ENCODE measurements around the gene PTGFRN.

PTGFRN gene

GRCh38 chr1:117015724-117016123 lies 106.0 kb downstream of the PTGFRN start:
- H3K36me3 ChIP-seq (ENCODE audit: insufficient read depth, low read depth, low read length): no peaks in the 10 kb centered on the region
- no peak overlapping the region for H3K27ac ChIP-seq (ENCODE audit: low read length)

GRCh38 chr1:117017062-117017461 lies 107.3 kb downstream of the PTGFRN start:
- Histone ChIP-seq H3K27ac (ENCODE audit: low read length) (no peak overlapping the region), H3K27me3 (ENCODE audit: insufficient read depth, low read length) (no peaks in the 10 kb centered on the region), H3K4me3 (ENCODE audit: low read length) (no peak overlapping the region), H3K36me3 (ENCODE audit: insufficient read depth, low read depth, low read length) (no peaks in the 10 kb centered on the region), H3K9me3 (ENCODE audit: insufficient read depth, low read depth, low read length) (no peaks in the 10 kb centered on the region), H3K4me1 (ENCODE audit: insufficient read depth, low read length) (peaks cover 5% of the 10 kb centered on the region; the same call in 1 of the 2 replicates), H3K9ac (ENCODE audit: low read depth, low read length) (no peak overlapping the region)

More at GRCh38 chr1:117015724-117016123, 106.0 kb downstream of the PTGFRN start:
- Histone ChIP-seq H3K9ac (ENCODE audit: low read depth, low read length) (no peak overlapping the region), H3K27me3 (ENCODE audit: insufficient read depth, low read length) (no peaks in the 10 kb centered on the region), H3K4me1 (ENCODE audit: insufficient read depth, low read length) (peaks cover 5% of the 10 kb centered on the region), H3K9me3 (ENCODE audit: insufficient read depth, low read depth, low read length) (no peaks in the 10 kb centered on the region), H3K4me3 (ENCODE audit: low read length) (no peak overlapping the region)

GRCh38 chr1:117017648-117018047 lies 107.9 kb downstream of the PTGFRN start:
- no peak overlapping the region for H3K4me3 ChIP-seq (ENCODE audit: low read length)
- no peaks in the 10 kb centered on the region for H3K9me3 ChIP-seq (ENCODE audit: insufficient read depth, low read depth, low read length)
- no peak overlapping the region for H3K9ac ChIP-seq (ENCODE audit: low read depth, low read length)
- no peaks in the 10 kb centered on the region for H3K36me3 ChIP-seq (ENCODE audit: insufficient read depth, low read depth, low read length)
- no peaks in the 10 kb centered on the region for H3K27me3 ChIP-seq (ENCODE audit: insufficient read depth, low read length)
- peaks cover 5% of the 10 kb centered on the region; the same call in 1 of the 2 replicates for H3K4me1 ChIP-seq (ENCODE audit: insufficient read depth, low read length)
- no peak overlapping the region for H3K27ac ChIP-seq (ENCODE audit: low read length)

GRCh38 chr1:117020526-117021156 lies 110.9 kb downstream of the PTGFRN start:
- Histone ChIP-seq H3K9me3 (ENCODE audit: insufficient read depth, low read depth, low read length) (no peaks in the 10 kb centered on the region), H3K9ac (ENCODE audit: low read depth, low read length) (no peak overlapping the region), H3K27me3 (ENCODE audit: insufficient read depth, low read length) (no peaks in the 10 kb centered on the region), H3K36me3 (ENCODE audit: insufficient read depth, low read depth, low read length) (no peaks in the 10 kb centered on the region), H3K4me1 (ENCODE audit: insufficient read depth, low read length) (peaks cover 2% of the 10 kb centered on the region; the same call in 1 of the 2 replicates), H3K27ac (ENCODE audit: low read length) (no peak overlapping the region), H3K4me3 (ENCODE audit: low read length) (no peak overlapping the region)

GRCh38 chr1:117022114-117022513 lies 112.4 kb downstream of the PTGFRN start:
- Histone ChIP-seq H3K4me3 (ENCODE audit: low read length) (no peak overlapping the region), H3K36me3 (ENCODE audit: insufficient read depth, low read depth, low read length) (no peaks in the 10 kb centered on the region), H3K9me3 (ENCODE audit: insufficient read depth, low read depth, low read length) (no peaks in the 10 kb centered on the region), H3K4me1 (ENCODE audit: insufficient read depth, low read length) (no peaks in the 10 kb centered on the region), H3K27me3 (ENCODE audit: insufficient read depth, low read length) (no peaks in the 10 kb centered on the region), H3K27ac (ENCODE audit: low read length) (no peak overlapping the region), H3K9ac (ENCODE audit: low read depth, low read length) (no peak overlapping the region)

- no peak overlapping the region for H3K27ac ChIP-seq (ENCODE audit: low read length)
- no peaks in the 10 kb centered on the region for H3K36me3 ChIP-seq (ENCODE audit: insufficient read depth, low read depth, low read length)
- H3K9ac ChIP-seq (ENCODE audit: low read depth, low read length): no peak overlapping the region
- H3K27me3 ChIP-seq (ENCODE audit: insufficient read depth, low read length): no peaks in the 10 kb centered on the region
- H3K4me1 ChIP-seq (ENCODE audit: insufficient read depth, low read length): no peaks in the 10 kb centered on the region
- no peaks in the 10 kb centered on the region for H3K9me3 ChIP-seq (ENCODE audit: insufficient read depth, low read depth, low read length)
- no peak overlapping the region for H3K4me3 ChIP-seq (ENCODE audit: low read length)
These were observed 115.9 kb downstream of the PTGFRN start for GRCh38 chr1:117025568-117025967.

- no peaks in the 10 kb centered on the region for H3K27me3 ChIP-seq (ENCODE audit: insufficient read depth, low read length)
- no peak overlapping the region for H3K27ac ChIP-seq (ENCODE audit: low read length)
- H3K9ac ChIP-seq (ENCODE audit: low read depth, low read length): no peak overlapping the region
- no peaks in the 10 kb centered on the region for H3K9me3 ChIP-seq (ENCODE audit: insufficient read depth, low read depth, low read length)
- no peaks in the 10 kb centered on the region for H3K36me3 ChIP-seq (ENCODE audit: insufficient read depth, low read depth, low read length)
- no peak overlapping the region for H3K4me3 ChIP-seq (ENCODE audit: low read length)
- no peaks in the 10 kb centered on the region for H3K4me1 ChIP-seq (ENCODE audit: insufficient read depth, low read length)
These were observed 116.6 kb downstream of the PTGFRN start for GRCh38 chr1:117026361-117026760.

- Histone ChIP-seq H3K4me1 (ENCODE audit: insufficient read depth, low read length) (no peaks in the 10 kb centered on the region; the same call in 1 of the 2 replicates), H3K27me3 (ENCODE audit: insufficient read depth, low read length) (no peaks in the 10 kb centered on the region), H3K4me3 (ENCODE audit: low read length) (no peak overlapping the region), H3K9ac (ENCODE audit: low read depth, low read length) (no peak overlapping the region), H3K9me3 (ENCODE audit: insufficient read depth, low read depth, low read length) (no peaks in the 10 kb centered on the region), H3K36me3 (ENCODE audit: insufficient read depth, low read depth, low read length) (no peaks in the 10 kb centered on the region), H3K27ac (ENCODE audit: low read length) (no peak overlapping the region)
These were observed 120.0 kb downstream of the PTGFRN start for GRCh38 chr1:117029685-117030084.

GRCh38 chr1:117030271-117030877 lies 120.7 kb downstream of the PTGFRN start:
- Histone ChIP-seq H3K27me3 (ENCODE audit: insufficient read depth, low read length) (no peaks in the 10 kb centered on the region), H3K27ac (ENCODE audit: low read length) (no peak overlapping the region), H3K9ac (ENCODE audit: low read depth, low read length) (no peak overlapping the region), H3K4me1 (ENCODE audit: insufficient read depth, low read length) (no peaks in the 10 kb centered on the region; the same call in 1 of the 2 replicates), H3K36me3 (ENCODE audit: insufficient read depth, low read depth, low read length) (no peaks in the 10 kb centered on the region), H3K4me3 (ENCODE audit: low read length) (no peak overlapping the region), H3K9me3 (ENCODE audit: insufficient read depth, low read depth, low read length) (no peaks in the 10 kb centered on the region)

GRCh38 chr1:117032266-117032665 lies 122.5 kb downstream of the PTGFRN start:
- H3K36me3 ChIP-seq (ENCODE audit: insufficient read depth, low read depth, low read length): no peaks in the 10 kb centered on the region
- no peak overlapping the region for H3K4me3 ChIP-seq (ENCODE audit: low read length)
- no peaks in the 10 kb centered on the region; the same call in 1 of the 2 replicates for H3K4me1 ChIP-seq (ENCODE audit: insufficient read depth, low read length)
- H3K9me3 ChIP-seq (ENCODE audit: insufficient read depth, low read depth, low read length): no peaks in the 10 kb centered on the region
- no peaks in the 10 kb centered on the region for H3K27me3 ChIP-seq (ENCODE audit: insufficient read depth, low read length)
- no peak overlapping the region for H3K9ac ChIP-seq (ENCODE audit: low read depth, low read length)
- no peak overlapping the region for H3K27ac ChIP-seq (ENCODE audit: low read length)

GRCh38 chr1:117032681-117033539 lies 123.2 kb downstream of the PTGFRN start:
- no peaks in the 10 kb centered on the region for H3K36me3 ChIP-seq (ENCODE audit: insufficient read depth, low read depth, low read length)
- H3K9ac ChIP-seq (ENCODE audit: low read depth, low read length): no peak overlapping the region
- no peaks in the 10 kb centered on the region; the same call in 1 of the 2 replicates for H3K4me1 ChIP-seq (ENCODE audit: insufficient read depth, low read length)
- no peaks in the 10 kb centered on the region for H3K9me3 ChIP-seq (ENCODE audit: insufficient read depth, low read depth, low read length)
- no peaks in the 10 kb centered on the region for H3K27me3 ChIP-seq (ENCODE audit: insufficient read depth, low read length)
- no peak overlapping the region for H3K27ac ChIP-seq (ENCODE audit: low read length)
- no peak overlapping the region for H3K4me3 ChIP-seq (ENCODE audit: low read length)
